HuH-7 (cell line): ENCODE data around the gene SCG2.
A peak's percentile ranks its signal among the peaks of the same experiment; 100 is the strongest.

Experiments
- DNase-seq: peaks from one replicate; pipeline ENCODE4 v3.0.0; 2011; ENCODE audit warnings: low spot score

The SCG2 gene

GRCh38 chr2:223570784-223571183 is 31.4 kb downstream of the SCG2 start:
- DNase-seq = no peak

GRCh38 chr2:223566396-223566795 is 35.8 kb downstream of the SCG2 start:
- no peak for DNase-seq

- DNase-seq = peak; percentile 9
Measured at GRCh38 chr2:223563462-223563861, 38.7 kb downstream of the SCG2 start.

- DNase-seq = no peak
Measured at GRCh38 chr2:223562078-223562477, 40.1 kb downstream of the SCG2 start.

- no peak for DNase-seq
Measured at GRCh38 chr2:223560749-223561435, 41.3 kb downstream of the SCG2 start.

- no peak for DNase-seq
Measured at GRCh38 chr2:223558970-223559369, 43.2 kb downstream of the SCG2 start.

- DNase-seq = no peak
Measured at GRCh38 chr2:223554923-223555322, 47.2 kb downstream of the SCG2 start.

- DNase-seq = no peak
Measured at GRCh38 chr2:223549215-223549614, 52.9 kb downstream of the SCG2 start.

GRCh38 chr2:223548194-223548593 is 54.0 kb downstream of the SCG2 start:
- DNase-seq = no peak
